Raji (cell line): ENCODE measurements around the gene FBXO47.

Source experiments
- POLR2A ChIP-seq: IDR thresholded peaks from 2 replicates; pipeline ENCODE4 v1.6.1; 2011; ENCODE audit warnings: low read depth, low read length, control low read depth; ENCODE audit not compliant: insufficient read depth

The FBXO47 gene

GRCh38 chr17:38996660-38997337 lies 29.6 kb upstream of the FBXO47 start:
- no peak for TF ChIP-seq POLR2A

GRCh38 chr17:38994026-38994425 lies 26.8 kb upstream of the FBXO47 start:
- TF ChIP-seq POLR2A: no peak

GRCh38 chr17:38984666-38985065 lies 17.5 kb upstream of the FBXO47 start:
- no peak for TF ChIP-seq POLR2A

- TF ChIP-seq POLR2A: no peak
Observed at GRCh38 chr17:38982858-38983746, 15.9 kb upstream of the FBXO47 start.

GRCh38 chr17:38981636-38982035 lies 14.4 kb upstream of the FBXO47 start:
- TF ChIP-seq POLR2A: no peak

- TF ChIP-seq POLR2A: no peak
Observed at GRCh38 chr17:38980490-38981217, 13.5 kb upstream of the FBXO47 start.

GRCh38 chr17:38978180-38978579 lies 11.0 kb upstream of the FBXO47 start:
- TF ChIP-seq POLR2A: no peak

- no peak for TF ChIP-seq POLR2A
Observed at GRCh38 chr17:38970804-38971203, 3.6 kb upstream of the FBXO47 start.

GRCh38 chr17:38970128-38970527 lies 2.9 kb upstream of the FBXO47 start:
- no peak for TF ChIP-seq POLR2A

- no peak for TF ChIP-seq POLR2A
Observed at GRCh38 chr17:38969281-38969680, 2.1 kb upstream of the FBXO47 start.

- TF ChIP-seq POLR2A: no peak
Observed at GRCh38 chr17:38961413-38961812, 5.8 kb downstream of the FBXO47 start.

- TF ChIP-seq POLR2A: no peak
Observed at GRCh38 chr17:38960402-38960801, 6.8 kb downstream of the FBXO47 start.

- TF ChIP-seq POLR2A: no peak
Observed at GRCh38 chr17:38959508-38959907, 7.7 kb downstream of the FBXO47 start.

GRCh38 chr17:38958756-38959155 lies 8.4 kb downstream of the FBXO47 start:
- TF ChIP-seq POLR2A: no peak

GRCh38 chr17:38958326-38958725 lies 8.9 kb downstream of the FBXO47 start:
- TF ChIP-seq POLR2A: no peak

- TF ChIP-seq POLR2A: no peak
Observed at GRCh38 chr17:38947189-38947588, 20.0 kb downstream of the FBXO47 start.
